HEK293T (cell line): ENCODE data around the gene CFD.

Experiments used
- ARNT ChIP-seq: fragments of 450-650 bp; IDR thresholded peaks from 2 replicates; pipeline ENCODE4 v1.6.1; 2017; ENCODE audit warnings: mild to moderate bottlenecking
- BHLHE40 ChIP-seq: fragments of 450-650 bp; IDR thresholded peaks from 2 replicates; pipeline ENCODE4 v1.6.1; 2016; ENCODE audit warnings: mild to moderate bottlenecking, moderate library complexity, borderline replicate concordance
- ELF4 ChIP-seq: fragments of 450-650 bp; IDR thresholded peaks from 2 replicates; pipeline ENCODE4 v1.6.1; 2017; ENCODE audit warnings: antibody characterized with exemption
- FOXA1 ChIP-seq: fragments of 450-650 bp; IDR thresholded peaks from 2 replicates; pipeline ENCODE4 v1.6.1; 2016; ENCODE audit warnings: mild to moderate bottlenecking
- FOXK2 ChIP-seq: fragments of 450-650 bp; IDR thresholded peaks from 2 replicates; pipeline ENCODE4 v1.6.1; 2016; ENCODE audit warnings: mild to moderate bottlenecking
- FOXM1 ChIP-seq: fragments of 450-650 bp; IDR thresholded peaks from 2 replicates; pipeline ENCODE4 v1.6.1; 2017; ENCODE audit warnings: mild to moderate bottlenecking, borderline replicate concordance
- HDGF ChIP-seq: fragments of 450-650 bp; IDR thresholded peaks from 2 replicates; pipeline ENCODE4 v1.6.1; 2017; ENCODE audit warnings: antibody characterized with exemption, borderline replicate concordance
- SP1 ChIP-seq: fragments of 450-650 bp; IDR thresholded peaks from 2 replicates; pipeline ENCODE4 v1.6.1; 2017
- SUZ12 ChIP-seq: fragments of 450-650 bp; IDR thresholded peaks from 2 replicates; pipeline ENCODE4 v1.6.1; 2016; ENCODE audit warnings: mild to moderate bottlenecking
- TARDBP ChIP-seq: fragments of 450-650 bp; IDR thresholded peaks from 2 replicates; pipeline ENCODE4 v1.6.1; 2016
- ZNF384 ChIP-seq: fragments of 450-650 bp; IDR thresholded peaks from 2 replicates; pipeline ENCODE4 v1.6.1; 2016
- TF ChIP-seq, protein P1 (sequence below): fragments of 450-650 bp; IDR thresholded peaks from 2 replicates; pipeline ENCODE4 v1.6.1; 2016

DNA sequence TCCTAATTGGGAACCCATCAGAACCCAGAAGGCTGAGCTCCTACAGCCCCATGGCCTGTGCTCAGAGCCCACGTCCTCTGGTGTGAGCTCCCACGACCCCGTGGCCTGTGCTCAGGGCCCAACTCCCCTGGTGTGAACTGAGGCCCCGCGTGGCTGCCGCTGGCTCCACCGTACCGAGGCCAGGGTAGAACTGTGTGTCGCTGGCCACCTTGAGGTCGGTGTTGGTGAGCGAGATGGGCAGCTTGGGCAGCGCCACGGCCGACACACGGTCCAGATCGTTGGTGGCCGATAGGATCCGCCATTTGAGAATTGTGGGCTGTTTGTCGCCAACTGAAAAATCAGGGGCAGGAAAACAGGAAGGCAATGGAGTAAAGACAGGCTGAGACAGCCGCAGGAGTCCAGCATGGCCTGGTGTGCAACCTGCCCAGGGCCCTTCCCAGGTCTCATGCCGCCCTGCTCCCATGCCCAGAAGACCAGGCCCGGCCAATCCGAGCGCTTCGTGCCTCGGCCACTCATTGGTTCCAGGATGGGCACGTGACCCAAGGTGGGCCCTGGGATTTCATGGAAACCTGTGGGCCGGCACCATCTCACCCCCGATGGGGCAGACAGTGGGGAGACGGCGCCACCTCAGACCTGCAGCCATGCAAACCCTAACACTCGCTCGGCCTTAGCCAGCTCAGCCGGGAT is 22.1 kb downstream of the CFD start:
- TF ChIP-seq FOXA1 (no peak), ZNF384 (no peak), BHLHE40 (no peak), HDGF (no peak), SP1 (no peak), TARDBP (no peak), FOXK2 (no peak), FOXM1 (no peak), ELF4 (no peak), ARNT (no peak), SUZ12 (no peak)
- TF ChIP-seq, protein P1, sequence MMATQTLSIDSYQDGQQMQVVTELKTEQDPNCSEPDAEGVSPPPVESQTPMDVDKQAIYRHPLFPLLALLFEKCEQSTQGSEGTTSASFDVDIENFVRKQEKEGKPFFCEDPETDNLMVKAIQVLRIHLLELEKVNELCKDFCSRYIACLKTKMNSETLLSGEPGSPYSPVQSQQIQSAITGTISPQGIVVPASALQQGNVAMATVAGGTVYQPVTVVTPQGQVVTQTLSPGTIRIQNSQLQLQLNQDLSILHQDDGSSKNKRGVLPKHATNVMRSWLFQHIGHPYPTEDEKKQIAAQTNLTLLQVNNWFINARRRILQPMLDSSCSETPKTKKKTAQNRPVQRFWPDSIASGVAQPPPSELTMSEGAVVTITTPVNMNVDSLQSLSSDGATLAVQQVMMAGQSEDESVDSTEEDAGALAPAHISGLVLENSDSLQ, result no peak
